ENCODE measurements around the gene PTPN1. TPM values are rescaled to one million over a fixed set of nuclear protein-coding genes. Genes with fewer than 3 reads are reported as not detected.

The PTPN1 gene
- total and polyA plus RNA-seq, 2 donors (not counting 1 experiment from before 2014, with no cell fraction given): 20.0 to 28.7 TPM

DNA sequence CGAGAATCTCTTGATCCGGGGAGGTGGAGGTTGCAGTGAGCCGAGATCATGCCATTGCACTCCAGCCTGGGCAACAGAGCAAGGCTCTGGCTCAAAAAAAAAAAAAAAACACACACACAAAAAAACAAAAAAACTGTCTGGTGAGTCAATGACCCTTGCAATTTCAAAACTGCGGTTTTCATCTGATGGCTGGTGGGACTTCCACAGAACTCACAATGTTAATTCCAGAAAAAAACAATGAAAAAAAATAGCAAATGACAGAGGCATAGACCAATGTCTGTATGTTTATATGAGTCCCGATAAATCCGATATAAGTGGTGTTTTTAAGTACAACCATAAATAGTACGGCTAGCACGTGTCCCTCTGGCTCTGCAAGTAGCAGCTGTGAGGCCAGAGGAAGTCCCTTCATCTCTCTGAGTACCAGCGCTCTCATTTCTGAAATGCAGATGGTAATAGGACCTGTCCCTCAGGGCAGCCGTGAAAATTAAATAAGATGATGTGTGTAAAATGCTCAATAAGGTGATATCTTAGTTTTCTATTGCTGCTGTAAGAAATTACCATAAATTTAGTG, 21.9 kb upstream of the PTPN1 start:
- TF ChIP-seq, protein P1, sequence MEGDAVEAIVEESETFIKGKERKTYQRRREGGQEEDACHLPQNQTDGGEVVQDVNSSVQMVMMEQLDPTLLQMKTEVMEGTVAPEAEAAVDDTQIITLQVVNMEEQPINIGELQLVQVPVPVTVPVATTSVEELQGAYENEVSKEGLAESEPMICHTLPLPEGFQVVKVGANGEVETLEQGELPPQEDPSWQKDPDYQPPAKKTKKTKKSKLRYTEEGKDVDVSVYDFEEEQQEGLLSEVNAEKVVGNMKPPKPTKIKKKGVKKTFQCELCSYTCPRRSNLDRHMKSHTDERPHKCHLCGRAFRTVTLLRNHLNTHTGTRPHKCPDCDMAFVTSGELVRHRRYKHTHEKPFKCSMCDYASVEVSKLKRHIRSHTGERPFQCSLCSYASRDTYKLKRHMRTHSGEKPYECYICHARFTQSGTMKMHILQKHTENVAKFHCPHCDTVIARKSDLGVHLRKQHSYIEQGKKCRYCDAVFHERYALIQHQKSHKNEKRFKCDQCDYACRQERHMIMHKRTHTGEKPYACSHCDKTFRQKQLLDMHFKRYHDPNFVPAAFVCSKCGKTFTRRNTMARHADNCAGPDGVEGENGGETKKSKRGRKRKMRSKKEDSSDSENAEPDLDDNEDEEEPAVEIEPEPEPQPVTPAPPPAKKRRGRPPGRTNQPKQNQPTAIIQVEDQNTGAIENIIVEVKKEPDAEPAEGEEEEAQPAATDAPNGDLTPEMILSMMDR (conservative IDR thresholded peaks at IDR 0.05 in 1 of 2, IDR thresholded peaks at IDR 0.05 in 1 of 2; ENCODE audit: low read depth in 1 of 2, low read length in 2 of 2): no peak
- TF ChIP-seq EZH2 (IDR thresholded peaks at IDR 0.05; ENCODE audit: low read length, missing control alignments): no peak
- Histone ChIP-seq H3K79me2 (ENCODE audit: control insufficient read depth, insufficient read depth, low read length) (no peaks in the 10 kb centered on the region), H3K27me3 (ENCODE audit: control insufficient read depth, insufficient read depth, low read length) (no peaks in the 10 kb centered on the region), H3K9ac (ENCODE audit: insufficient read depth, low read length) (no peak overlapping the region), H3K4me3 (replicated peaks in 1 of 4; ENCODE audit: control extremely low read depth in 1 of 4, insufficient read depth in 1 of 4, low read depth in 3 of 4, low read length in 4 of 4) (no peak overlapping the region), H2AFZ (ENCODE audit: low read length) (no peak overlapping the region), H3K36me3 (ENCODE audit: control insufficient read depth, insufficient read depth, low read length) (no peaks in the 10 kb centered on the region), H3K9me3 (ENCODE audit: control insufficient read depth, insufficient read depth, low read depth, low read length) (no peaks in the 10 kb centered on the region), H3K27ac (ENCODE audit: insufficient read depth, low read length) (no peak overlapping the region), H3K4me2 (ENCODE audit: extremely low read depth, insufficient read depth, low read length) (no peak overlapping the region), H3K4me1 (ENCODE audit: control insufficient read depth, extremely low read depth, insufficient read depth, low read length) (peaks cover 2% of the 10 kb centered on the region), H4K20me1 (ENCODE audit: control insufficient read depth, extremely low read depth, insufficient read depth, low read length) (no peaks in the 10 kb centered on the region)
- no peak for DNase-seq (ENCODE audit: low read depth in 2 of 2)

- no peak overlapping the region for H2AFZ ChIP-seq (ENCODE audit: low read length)
- no peak for DNase-seq (ENCODE audit: low read depth in 2 of 2)
- no peaks in the 10 kb centered on the region for H3K9me3 ChIP-seq (ENCODE audit: control insufficient read depth, insufficient read depth, low read depth, low read length)
- H3K4me2 ChIP-seq (ENCODE audit: extremely low read depth, insufficient read depth, low read length): no peak overlapping the region
- H3K79me2 ChIP-seq (ENCODE audit: control insufficient read depth, insufficient read depth, low read length): no peaks in the 10 kb centered on the region
- H4K20me1 ChIP-seq (ENCODE audit: control insufficient read depth, extremely low read depth, insufficient read depth, low read length): no peaks in the 10 kb centered on the region
- TF ChIP-seq, protein P1 (conservative IDR thresholded peaks at IDR 0.05 in 1 of 2, IDR thresholded peaks at IDR 0.05 in 1 of 2; ENCODE audit: low read depth in 1 of 2, low read length in 2 of 2): no peak
- no peak for TF ChIP-seq EZH2 (IDR thresholded peaks at IDR 0.05; ENCODE audit: low read length, missing control alignments)
- no peaks in the 10 kb centered on the region for H3K36me3 ChIP-seq (ENCODE audit: control insufficient read depth, insufficient read depth, low read length)
- H3K4me3 ChIP-seq (replicated peaks in 1 of 4; ENCODE audit: control extremely low read depth in 1 of 4, insufficient read depth in 1 of 4, low read depth in 3 of 4, low read length in 4 of 4): no peak overlapping the region
- H3K27me3 ChIP-seq (ENCODE audit: control insufficient read depth, insufficient read depth, low read length): no peaks in the 10 kb centered on the region
- no peak overlapping the region for H3K9ac ChIP-seq (ENCODE audit: insufficient read depth, low read length)
- no peak overlapping the region for H3K27ac ChIP-seq (ENCODE audit: insufficient read depth, low read length)
- H3K4me1 ChIP-seq (ENCODE audit: control insufficient read depth, extremely low read depth, insufficient read depth, low read length): peaks cover 3% of the 10 kb centered on the region
Measured at GRCh38 chr20:50491168-50491567, 19.0 kb upstream of the PTPN1 start.

- Histone ChIP-seq H3K79me2 (ENCODE audit: control insufficient read depth, insufficient read depth, low read length) (no peaks in the 10 kb centered on the region), H3K4me3 (replicated peaks in 1 of 4; ENCODE audit: control extremely low read depth in 1 of 4, insufficient read depth in 1 of 4, low read depth in 3 of 4, low read length in 4 of 4) (no peak overlapping the region), H3K4me2 (ENCODE audit: extremely low read depth, insufficient read depth, low read length) (no peak overlapping the region), H2AFZ (ENCODE audit: low read length) (no peak overlapping the region), H3K36me3 (ENCODE audit: control insufficient read depth, insufficient read depth, low read length) (no peaks in the 10 kb centered on the region), H3K27ac (ENCODE audit: insufficient read depth, low read length) (no peak overlapping the region), H4K20me1 (ENCODE audit: control insufficient read depth, extremely low read depth, insufficient read depth, low read length) (no peaks in the 10 kb centered on the region), H3K27me3 (ENCODE audit: control insufficient read depth, insufficient read depth, low read length) (no peaks in the 10 kb centered on the region), H3K9ac (ENCODE audit: insufficient read depth, low read length) (no peak overlapping the region), H3K4me1 (ENCODE audit: control insufficient read depth, extremely low read depth, insufficient read depth, low read length) (peaks cover 3% of the 10 kb centered on the region), H3K9me3 (ENCODE audit: control insufficient read depth, insufficient read depth, low read depth, low read length) (no peaks in the 10 kb centered on the region)
- peak; percentile 36 to 83 for DNase-seq (ENCODE audit: low read depth in 2 of 2)
- no peak for TF ChIP-seq EZH2 (IDR thresholded peaks at IDR 0.05; ENCODE audit: low read length, missing control alignments)
- TF ChIP-seq, protein P1 (conservative IDR thresholded peaks at IDR 0.05 in 1 of 2, IDR thresholded peaks at IDR 0.05 in 1 of 2; ENCODE audit: low read depth in 1 of 2, low read length in 2 of 2): no peak
Measured at GRCh38 chr20:50491926-50492634, 18.1 kb upstream of the PTPN1 start.
